ENCODE data around the gene GABRG3. TPM values are rescaled to one million over a fixed set of nuclear protein-coding genes. Genes with fewer than 3 reads are reported as not detected.
A peak's percentile ranks its signal among the peaks of the same experiment; 100 is the strongest.

Gene GABRG3
- total and polyA plus RNA-seq, 2 donors, result 1.5 TPM; not detected in 1

GRCh38 chr15:27433604-27434003 is 462.6 kb downstream of the GABRG3 start:
- 71% methylated on average over 4 of the region's 4 CpGs for WGBS
- Histone ChIP-seq H3K27ac (ENCODE audit: low read depth) (no peak overlapping the region), H3K36me3 (ENCODE audit: insufficient read depth) (no peaks in the 10 kb centered on the region), H3K4me3 (ENCODE audit: low read depth, low read length) (no peak overlapping the region), H3K4me1 (ENCODE audit: insufficient read depth) (no peaks in the 10 kb centered on the region)
- DNase-seq (ENCODE audit: extremely low spot score), result no peak

- no peaks in the 10 kb centered on the region for H3K36me3 ChIP-seq (ENCODE audit: insufficient read depth)
- 73% methylated on average over 15 of the region's 15 CpGs for WGBS
- H3K4me3 ChIP-seq (ENCODE audit: low read depth, low read length), result no peak overlapping the region
- no peak for DNase-seq (ENCODE audit: extremely low spot score)
- H3K4me1 ChIP-seq (ENCODE audit: insufficient read depth), result no peaks in the 10 kb centered on the region
- no peak overlapping the region for H3K27ac ChIP-seq (ENCODE audit: low read depth)
These were observed 467.7 kb downstream of the GABRG3 start for GRCh38 chr15:27438403-27439375.

- DNase-seq (ENCODE audit: extremely low spot score), result no peak
- Histone ChIP-seq H3K36me3 (ENCODE audit: insufficient read depth) (no peaks in the 10 kb centered on the region), H3K4me1 (ENCODE audit: insufficient read depth) (no peaks in the 10 kb centered on the region), H3K27ac (ENCODE audit: low read depth) (no peak overlapping the region), H3K4me3 (ENCODE audit: low read depth, low read length) (no peak overlapping the region)
- WGBS, result 61% methylated on average over 2 of the region's 2 CpGs
These were observed 470.1 kb downstream of the GABRG3 start for GRCh38 chr15:27441120-27441519.

GRCh38 chr15:27448234-27448633 is 477.3 kb downstream of the GABRG3 start:
- Histone ChIP-seq H3K4me3 (ENCODE audit: low read depth, low read length) (no peak overlapping the region), H3K27ac (ENCODE audit: low read depth) (no peak overlapping the region), H3K36me3 (ENCODE audit: insufficient read depth) (no peaks in the 10 kb centered on the region), H3K4me1 (ENCODE audit: insufficient read depth) (no peaks in the 10 kb centered on the region)
- WGBS, result 91% methylated on average over 5 of the region's 5 CpGs
- DNase-seq (ENCODE audit: extremely low spot score), result no peak

GRCh38 chr15:27448986-27449385 is 478.0 kb downstream of the GABRG3 start:
- DNase-seq (ENCODE audit: extremely low spot score), result peak; percentile 40
- H3K27ac ChIP-seq (ENCODE audit: low read depth), result peak overlapping the region; percentile 29
- WGBS, result 21% methylated on average over 4 of the region's 4 CpGs
- no peak overlapping the region for H3K4me3 ChIP-seq (ENCODE audit: low read depth, low read length)
- no peaks in the 10 kb centered on the region for H3K4me1 ChIP-seq (ENCODE audit: insufficient read depth)
- no peaks in the 10 kb centered on the region for H3K36me3 ChIP-seq (ENCODE audit: insufficient read depth)

- DNase-seq (ENCODE audit: extremely low spot score), result no peak
These were observed 479.0 kb downstream of the GABRG3 start for GRCh38 chr15:27449941-27450340.

GRCh38 chr15:27454281-27455075 is 483.5 kb downstream of the GABRG3 start:
- Histone ChIP-seq H3K4me1 (ENCODE audit: insufficient read depth) (no peaks in the 10 kb centered on the region), H3K36me3 (ENCODE audit: insufficient read depth) (no peaks in the 10 kb centered on the region), H3K4me3 (ENCODE audit: low read depth, low read length) (no peak overlapping the region), H3K27ac (ENCODE audit: low read depth) (no peak overlapping the region)
- WGBS, result 73% methylated on average over 13 of the region's 13 CpGs
- no peak for DNase-seq (ENCODE audit: extremely low spot score)

More at GRCh38 chr15:27449941-27450340, 479.0 kb downstream of the GABRG3 start:
- Histone ChIP-seq H3K27ac (ENCODE audit: low read depth) (no peak overlapping the region), H3K36me3 (ENCODE audit: insufficient read depth) (no peaks in the 10 kb centered on the region), H3K4me3 (ENCODE audit: low read depth, low read length) (no peak overlapping the region), H3K4me1 (ENCODE audit: insufficient read depth) (no peaks in the 10 kb centered on the region)
- whole genome bisulfite sequencing, result 39% methylated on average over 5 of the region's 5 CpGs

GRCh38 chr15:27456807-27457206 is 485.8 kb downstream of the GABRG3 start:
- no peak for DNase-seq (ENCODE audit: extremely low spot score)
- H3K4me1 ChIP-seq (ENCODE audit: insufficient read depth), result no peaks in the 10 kb centered on the region
- 79% methylated on average over 6 of the region's 6 CpGs for WGBS
- H3K36me3 ChIP-seq (ENCODE audit: insufficient read depth), result no peaks in the 10 kb centered on the region
- H3K27ac ChIP-seq (ENCODE audit: low read depth), result no peak overlapping the region
- H3K4me3 ChIP-seq (ENCODE audit: low read depth, low read length), result no peak overlapping the region

GRCh38 chr15:27457766-27458165 is 486.8 kb downstream of the GABRG3 start:
- Histone ChIP-seq H3K27ac (ENCODE audit: low read depth) (no peak overlapping the region), H3K36me3 (ENCODE audit: insufficient read depth) (no peaks in the 10 kb centered on the region), H3K4me1 (ENCODE audit: insufficient read depth) (no peaks in the 10 kb centered on the region), H3K4me3 (ENCODE audit: low read depth, low read length) (no peak overlapping the region)
- no peak for DNase-seq (ENCODE audit: extremely low spot score)
- WGBS, result 92% methylated on average over 6 of the region's 6 CpGs

GRCh38 chr15:27458345-27459084 is 487.5 kb downstream of the GABRG3 start:
- H3K4me1 ChIP-seq (ENCODE audit: insufficient read depth), result no peaks in the 10 kb centered on the region
- H3K4me3 ChIP-seq (ENCODE audit: low read depth, low read length), result no peak overlapping the region
- no peaks in the 10 kb centered on the region for H3K36me3 ChIP-seq (ENCODE audit: insufficient read depth)
- no peak overlapping the region for H3K27ac ChIP-seq (ENCODE audit: low read depth)
- 91% methylated on average over 14 of the region's 14 CpGs for WGBS
- DNase-seq (ENCODE audit: extremely low spot score), result no peak

GRCh38 chr15:27459836-27460235 is 488.9 kb downstream of the GABRG3 start:
- H3K27ac ChIP-seq (ENCODE audit: low read depth), result no peak overlapping the region
- no peak for DNase-seq (ENCODE audit: extremely low spot score)
- no peaks in the 10 kb centered on the region for H3K36me3 ChIP-seq (ENCODE audit: insufficient read depth)
- H3K4me1 ChIP-seq (ENCODE audit: insufficient read depth), result no peaks in the 10 kb centered on the region
- 77% methylated on average over 4 of the region's 4 CpGs for WGBS
- H3K4me3 ChIP-seq (ENCODE audit: low read depth, low read length), result no peak overlapping the region

GRCh38 chr15:27461181-27461580 is 490.2 kb downstream of the GABRG3 start:
- Histone ChIP-seq H3K36me3 (ENCODE audit: insufficient read depth) (no peaks in the 10 kb centered on the region), H3K4me1 (ENCODE audit: insufficient read depth) (no peaks in the 10 kb centered on the region), H3K27ac (ENCODE audit: low read depth) (no peak overlapping the region), H3K4me3 (ENCODE audit: low read depth, low read length) (no peak overlapping the region)
- WGBS, result 82% methylated on average over 5 of the region's 5 CpGs
- DNase-seq (ENCODE audit: extremely low spot score), result no peak

GRCh38 chr15:27463525-27464088 is 492.6 kb downstream of the GABRG3 start:
- Histone ChIP-seq H3K4me3 (ENCODE audit: low read depth, low read length) (no peak overlapping the region), H3K4me1 (ENCODE audit: insufficient read depth) (no peaks in the 10 kb centered on the region), H3K36me3 (ENCODE audit: insufficient read depth) (no peaks in the 10 kb centered on the region), H3K27ac (ENCODE audit: low read depth) (no peak overlapping the region)
- 69% methylated on average over 8 of the region's 8 CpGs for whole genome bisulfite sequencing
- DNase-seq (ENCODE audit: extremely low spot score), result no peak

All from urinary bladder (tissue), 4 donors.